WTC11 (cell line): Measurements from ENCODE around the gene KRT7.

ENCODE experiments used
- ATF1 ChIP-seq: sonication (generic); formaldehyde crosslinking; IDR thresholded peaks from 2 replicates; pipeline ENCODE4 v1.8.1; 2023; ENCODE audit warnings: mild to moderate bottlenecking, moderate library complexity, missing genetic modification reagents
- CTCF ChIP-seq: fragments of 200-600 bp; IDR thresholded peaks from 2 replicates; pipeline ENCODE4 v1.8.0; 2022; ENCODE audit warnings: antibody characterized with exemption
- USF2 ChIP-seq: sonication (generic); formaldehyde crosslinking; IDR thresholded peaks from 2 replicates; pipeline ENCODE4 v1.8.1; 2023; ENCODE audit warnings: mild to moderate bottlenecking, missing genetic modification reagents, moderate library complexity

- TF ChIP-seq CTCF (no peak), ATF1 (CRISPR knock-in tag) (no peak), USF2 (CRISPR knock-in tag) (no peak)
Observed at GRCh38 chr12:52250048-52250990, 17.3 kb downstream of the KRT7 start.
